ENCODE data around the gene PDP2.

The PDP2 gene, protein sequence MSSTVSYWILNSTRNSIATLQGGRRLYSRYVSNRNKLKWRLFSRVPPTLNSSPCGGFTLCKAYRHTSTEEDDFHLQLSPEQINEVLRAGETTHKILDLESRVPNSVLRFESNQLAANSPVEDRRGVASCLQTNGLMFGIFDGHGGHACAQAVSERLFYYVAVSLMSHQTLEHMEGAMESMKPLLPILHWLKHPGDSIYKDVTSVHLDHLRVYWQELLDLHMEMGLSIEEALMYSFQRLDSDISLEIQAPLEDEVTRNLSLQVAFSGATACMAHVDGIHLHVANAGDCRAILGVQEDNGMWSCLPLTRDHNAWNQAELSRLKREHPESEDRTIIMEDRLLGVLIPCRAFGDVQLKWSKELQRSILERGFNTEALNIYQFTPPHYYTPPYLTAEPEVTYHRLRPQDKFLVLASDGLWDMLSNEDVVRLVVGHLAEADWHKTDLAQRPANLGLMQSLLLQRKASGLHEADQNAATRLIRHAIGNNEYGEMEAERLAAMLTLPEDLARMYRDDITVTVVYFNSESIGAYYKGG

DNA sequence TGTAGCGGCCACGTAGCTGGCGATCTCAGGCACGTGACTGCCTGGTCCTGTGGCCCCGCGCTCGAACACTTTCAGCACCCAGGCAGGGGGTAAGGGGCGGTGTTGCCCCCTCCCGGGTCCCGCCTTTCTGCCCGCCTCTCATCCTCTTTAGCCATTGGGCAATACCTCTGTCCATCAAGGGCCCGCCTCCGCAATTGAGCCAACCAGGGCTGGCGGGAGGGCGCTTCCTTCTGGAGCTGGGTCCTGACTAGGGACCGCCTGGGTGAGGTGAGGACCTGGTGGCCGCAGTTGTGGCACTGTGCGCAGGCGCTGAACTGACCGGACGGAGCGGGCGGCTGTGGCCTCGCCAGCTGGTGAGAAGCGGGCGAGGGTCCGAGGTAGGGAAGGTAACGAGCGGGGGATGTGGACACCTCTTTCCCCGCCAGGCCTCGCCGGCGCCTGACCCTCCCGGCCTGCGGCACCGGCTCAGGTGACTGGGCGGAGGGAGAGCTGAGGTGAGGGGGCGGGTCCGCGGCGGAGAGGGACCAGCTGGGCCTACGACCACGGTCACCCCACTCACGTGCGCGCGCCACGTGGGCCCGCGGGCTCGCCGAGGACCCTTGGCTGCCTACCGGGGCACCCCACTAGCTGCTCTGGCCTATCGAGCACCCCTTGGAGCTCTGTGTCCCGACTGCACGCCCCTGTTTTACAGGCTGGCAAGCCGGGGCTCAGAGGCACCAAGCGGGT lies at the start of gene PDP2:
TSS of gene PDP2 (plus strand) at position 228 of the 726 bp plus-strand sequence. CDS start 3,770 bp downstream, outside the sequence.
- DNase-seq (ENCODE audit: low spot score) = peak; percentile 94

DNA sequence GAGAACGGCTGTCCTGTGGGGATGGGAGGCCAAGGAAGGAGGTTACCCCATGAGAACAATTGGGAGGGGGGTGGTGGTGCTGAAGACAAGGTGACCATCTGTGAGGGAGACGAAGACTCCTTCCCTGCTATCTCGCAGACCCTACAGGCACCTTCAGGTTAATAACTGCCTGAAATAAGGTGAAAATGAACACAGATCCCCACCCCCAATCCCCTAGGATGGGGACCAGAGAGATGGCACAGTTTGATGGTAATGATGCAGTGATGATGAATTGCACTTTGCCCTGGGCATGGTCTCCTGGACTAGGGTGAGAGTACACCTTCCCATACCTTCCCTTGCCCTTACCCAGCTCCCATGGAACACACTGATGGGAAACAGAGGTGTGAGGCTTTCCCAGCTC lies 48.1 kb upstream of the PDP2 start:
- DNase-seq (ENCODE audit: low spot score) = no peak

DNA sequence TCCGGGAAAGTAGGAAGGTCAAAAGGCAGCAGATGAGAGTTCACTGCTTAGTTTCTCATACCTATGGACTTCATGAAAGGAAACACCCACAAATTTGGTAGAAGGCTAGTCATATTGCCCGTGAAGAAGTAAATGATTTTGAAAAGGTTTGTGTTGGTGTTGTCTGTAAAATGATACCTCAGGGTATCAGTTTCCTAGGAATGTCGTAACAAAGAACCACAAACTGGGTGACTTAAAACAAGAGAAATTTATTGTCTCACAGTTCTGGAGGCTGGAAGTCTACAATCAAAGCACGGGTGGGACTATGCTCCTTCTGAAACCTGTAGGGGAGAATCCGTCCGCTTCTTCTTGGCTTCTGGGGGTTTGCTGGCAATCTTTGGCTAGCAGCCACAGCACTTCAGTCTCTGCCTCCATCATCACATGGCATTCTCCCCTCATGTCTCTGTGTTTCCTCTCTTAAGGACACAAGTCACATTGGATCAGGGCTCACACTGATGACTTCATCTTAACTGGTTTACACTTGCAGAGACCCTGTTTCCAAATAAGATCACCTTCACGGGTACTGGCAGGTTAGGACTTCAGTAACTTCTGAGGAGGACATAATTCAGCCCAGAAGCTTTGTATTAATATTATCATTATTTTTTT lies 47.5 kb upstream of the PDP2 start:
- no peak for DNase-seq (ENCODE audit: low spot score)

DNA sequence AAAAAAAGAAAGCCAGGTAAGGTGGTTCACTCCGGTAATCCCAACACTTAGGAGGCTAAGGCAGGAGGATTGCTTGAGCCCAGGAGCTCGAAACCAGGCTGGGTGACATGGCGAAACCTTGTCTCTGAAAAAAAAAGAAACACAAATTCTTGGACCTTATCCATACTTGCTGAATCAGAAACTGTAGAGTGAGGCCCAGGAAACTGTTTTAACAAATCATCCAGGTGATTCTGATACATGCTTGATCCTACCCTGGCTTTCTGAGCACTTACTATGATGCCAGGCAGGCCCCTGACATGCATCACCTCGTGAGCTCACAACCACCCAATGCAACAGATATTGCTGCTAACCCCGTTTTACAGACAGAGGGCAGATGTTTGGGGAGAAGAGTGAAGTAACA lies 45.6 kb upstream of the PDP2 start:
- DNase-seq (ENCODE audit: low spot score) = no peak

DNA sequence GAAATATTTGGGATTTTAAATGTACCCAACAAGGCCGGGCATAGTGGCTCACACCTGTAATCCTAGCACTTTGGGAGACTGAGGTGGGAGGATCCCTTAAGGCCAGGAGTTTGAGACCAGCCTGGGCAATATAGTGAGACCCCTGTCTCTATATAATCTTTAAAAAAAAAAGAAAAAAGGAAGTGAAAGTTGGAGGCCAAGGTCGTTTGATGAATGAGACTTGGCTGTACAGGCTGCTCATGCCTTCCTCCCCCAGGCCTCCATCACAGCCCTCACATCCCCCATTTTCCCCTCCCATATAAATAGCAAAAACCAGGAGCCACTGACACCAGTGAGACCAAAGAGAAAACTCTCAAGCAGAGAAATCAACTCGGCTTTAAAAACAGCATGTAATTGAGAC lies 39.4 kb upstream of the PDP2 start:
- no peak for DNase-seq (ENCODE audit: low spot score)

DNA sequence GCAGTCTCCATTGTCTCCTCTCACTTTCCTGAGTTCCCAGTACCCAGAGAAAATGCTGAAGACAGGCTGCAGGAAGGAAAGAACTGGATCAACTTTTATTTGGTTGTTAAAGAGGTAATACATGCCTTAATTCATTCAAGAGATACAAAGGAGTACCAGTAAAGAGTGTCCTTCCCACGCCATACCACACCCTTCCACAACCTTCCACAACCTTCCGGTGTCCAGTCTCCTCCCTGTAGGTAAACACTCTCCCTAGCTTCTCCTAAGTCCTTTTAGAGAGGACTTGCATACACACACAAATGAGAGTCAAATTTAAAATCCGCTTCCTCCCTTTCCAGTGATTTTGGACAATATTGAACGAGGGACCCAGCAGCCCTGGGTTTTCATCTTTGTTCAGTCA lies 38.9 kb upstream of the PDP2 start:
- no peak for DNase-seq (ENCODE audit: low spot score)

DNA sequence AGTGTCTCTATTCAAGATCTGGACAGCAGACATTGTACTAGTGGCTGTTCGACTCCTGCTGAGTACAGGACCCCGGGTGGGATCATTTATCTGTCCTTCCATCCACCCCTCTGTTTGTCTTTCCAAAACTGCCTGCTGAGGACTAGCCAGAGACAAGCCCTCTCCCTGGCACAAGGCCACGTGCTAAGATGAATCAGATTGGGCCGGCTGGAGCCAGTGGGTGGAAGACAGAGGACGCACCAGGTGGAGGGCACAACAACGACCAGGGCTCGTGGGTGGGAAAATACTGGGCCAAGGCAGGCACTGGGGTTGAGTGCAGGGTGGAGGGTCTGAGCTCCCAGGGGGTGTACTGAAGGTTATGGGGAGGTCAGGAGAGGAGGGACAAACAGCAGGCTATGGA lies 37.5 kb upstream of the PDP2 start:
- no peak for DNase-seq (ENCODE audit: low spot score)

DNA sequence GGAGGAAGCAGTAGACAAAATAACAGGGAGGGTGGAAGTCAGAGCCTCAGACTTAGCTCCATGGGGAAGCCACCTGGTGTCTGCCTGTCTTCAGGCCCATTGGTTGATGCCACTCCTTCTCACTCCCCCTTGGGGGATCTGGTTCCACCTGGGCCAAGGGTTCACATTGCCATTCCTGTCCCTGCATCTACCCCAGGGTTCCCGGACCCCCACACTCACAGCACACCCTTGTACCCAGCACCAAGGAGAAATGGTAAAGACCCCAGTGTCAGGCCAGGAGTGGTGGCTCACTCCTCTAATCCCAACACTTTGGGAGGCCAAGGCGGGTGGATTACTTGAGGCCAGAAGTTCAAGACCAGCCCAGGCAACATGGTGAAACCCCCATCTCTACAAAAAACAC lies 37.1 kb upstream of the PDP2 start:
- no peak for DNase-seq (ENCODE audit: low spot score)

DNA sequence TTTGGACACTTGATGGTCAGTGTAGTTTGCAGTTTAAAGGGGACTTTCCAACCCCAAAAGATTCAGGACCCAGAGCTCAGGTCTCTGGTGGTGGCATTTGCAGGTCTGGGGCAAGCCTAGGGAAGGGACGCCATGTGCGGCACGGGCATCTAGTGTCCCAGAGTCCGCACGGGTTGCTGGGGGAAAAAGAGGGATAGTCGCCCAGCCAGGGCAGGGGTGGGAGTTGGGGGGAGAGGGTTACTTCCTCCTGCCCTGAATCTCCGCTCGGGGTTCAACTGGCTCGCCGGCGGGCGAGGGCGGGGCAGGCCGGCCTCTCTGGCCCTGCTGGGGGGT lies 36.3 kb upstream of the PDP2 start:
- DNase-seq (ENCODE audit: low spot score) = no peak

DNA sequence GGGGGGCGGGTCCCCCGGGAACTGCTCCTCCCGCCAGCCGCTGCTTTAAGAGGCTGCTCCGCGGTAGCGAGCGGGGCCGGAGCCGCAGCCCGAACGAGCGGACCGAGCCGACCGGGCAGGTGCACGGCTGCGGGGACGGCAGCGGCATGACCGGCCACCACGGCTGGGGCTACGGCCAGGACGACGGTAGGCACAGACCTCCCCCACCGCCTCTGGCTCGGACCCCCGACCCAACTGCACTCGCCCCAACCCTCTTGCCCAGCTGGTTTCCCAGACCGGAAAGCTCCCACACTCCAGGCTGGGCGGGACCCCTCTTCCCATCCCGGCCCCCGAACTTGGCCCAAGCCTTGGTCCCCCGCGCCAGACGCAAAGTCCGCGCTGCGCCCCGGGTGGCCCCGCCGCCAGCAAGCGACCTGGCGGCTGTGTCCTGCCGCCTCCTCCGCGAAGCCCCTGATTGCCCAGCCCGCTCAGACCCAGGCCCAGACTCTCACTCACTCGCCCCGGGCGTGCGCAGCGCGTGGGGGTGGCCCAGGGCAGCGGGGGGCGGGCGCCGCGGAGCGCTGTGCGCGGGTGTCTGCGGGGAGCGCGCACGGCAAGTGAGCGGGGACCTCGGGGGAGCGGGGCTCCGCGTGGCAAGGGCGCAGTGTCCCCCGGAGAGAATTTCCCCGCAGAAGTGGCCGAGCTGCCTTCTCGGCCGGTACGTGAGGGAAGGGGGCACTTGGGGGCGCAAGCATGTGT lies 35.8 kb upstream of the PDP2 start, which contains the start of gene CA7:
TSS of gene CA7 (plus strand) at position 73 of the 738 bp plus-strand sequence. CDS start at position 147, 74 bp downstream.
- DNase-seq (ENCODE audit: low spot score) = no peak

DNA sequence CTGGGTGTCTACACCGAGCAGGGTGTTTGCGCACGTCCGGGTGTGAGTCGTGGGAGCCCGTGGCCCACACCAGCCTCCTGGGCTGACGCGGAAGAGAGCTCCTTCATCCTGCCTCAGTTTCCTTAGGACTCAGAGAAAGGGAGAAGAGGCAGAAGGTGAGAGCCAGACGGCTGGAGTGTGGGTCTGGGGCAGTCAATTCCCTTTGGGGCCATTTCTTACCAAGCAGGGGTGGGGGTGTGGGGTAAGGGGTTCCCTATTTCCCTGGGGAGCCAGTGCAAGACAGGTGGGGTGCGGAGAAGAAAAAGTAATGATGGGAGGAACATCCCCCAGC lies 35.3 kb upstream of the PDP2 start:
- DNase-seq (ENCODE audit: low spot score) = no peak

DNA sequence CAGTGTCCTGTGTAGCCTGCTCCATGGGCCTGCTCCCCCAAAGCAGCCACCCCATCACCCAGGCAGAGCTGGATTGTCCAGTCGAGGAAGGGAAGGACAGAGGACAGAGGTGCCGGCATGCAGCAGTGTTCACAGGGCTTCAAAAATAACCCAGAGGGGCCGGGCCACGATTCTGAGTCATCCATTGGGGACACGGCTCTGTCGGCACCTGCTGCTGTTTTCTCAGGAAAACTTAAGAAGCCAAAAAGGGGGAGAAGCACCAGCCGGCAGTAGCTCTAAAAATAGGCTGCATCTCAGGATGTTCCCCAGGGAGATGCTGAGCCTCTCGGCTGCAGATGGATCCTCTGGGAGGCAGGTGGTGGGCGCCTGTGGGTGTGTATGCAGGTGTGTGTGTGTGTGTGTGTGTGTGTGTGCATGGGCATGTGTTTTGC lies 34.5 kb upstream of the PDP2 start:
- no peak for DNase-seq (ENCODE audit: low spot score)

DNA sequence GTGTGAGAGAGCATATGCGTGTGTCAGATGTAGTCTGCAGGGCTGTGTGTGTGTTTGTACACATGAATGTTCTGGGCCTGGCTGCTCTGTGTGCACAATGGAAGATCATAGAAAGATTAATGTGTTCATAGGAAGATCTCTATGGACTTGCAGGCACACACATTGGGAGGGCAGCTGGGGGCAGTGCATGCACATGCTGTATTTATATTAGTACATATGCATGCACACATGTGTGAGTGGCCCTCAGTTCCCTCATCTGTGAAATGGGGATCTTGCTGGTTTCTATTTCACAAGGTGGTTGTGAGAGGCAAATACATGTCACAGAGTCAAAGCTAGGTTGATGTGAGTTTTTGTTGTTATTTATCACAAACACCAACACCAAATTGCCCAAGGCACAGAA lies 34.0 kb upstream of the PDP2 start:
- DNase-seq (ENCODE audit: low spot score) = no peak

DNA sequence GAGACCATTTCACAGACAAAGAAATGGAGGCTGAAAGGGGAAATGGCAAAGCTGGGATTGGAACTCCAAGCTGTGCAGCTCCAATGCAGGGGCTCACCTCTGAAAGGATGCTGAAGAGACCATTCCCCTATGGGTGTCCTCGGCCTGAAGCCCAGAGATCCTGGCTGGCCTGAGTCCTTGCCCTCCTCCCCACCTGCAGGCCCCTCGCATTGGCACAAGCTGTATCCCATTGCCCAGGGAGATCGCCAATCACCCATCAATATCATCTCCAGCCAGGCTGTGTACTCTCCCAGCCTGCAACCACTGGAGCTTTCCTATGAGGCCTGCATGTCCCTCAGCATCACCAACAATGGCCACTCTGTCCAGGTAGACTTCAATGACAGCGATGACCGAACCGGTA lies 33.5 kb upstream of the PDP2 start:
- no peak for DNase-seq (ENCODE audit: low spot score)

DNA sequence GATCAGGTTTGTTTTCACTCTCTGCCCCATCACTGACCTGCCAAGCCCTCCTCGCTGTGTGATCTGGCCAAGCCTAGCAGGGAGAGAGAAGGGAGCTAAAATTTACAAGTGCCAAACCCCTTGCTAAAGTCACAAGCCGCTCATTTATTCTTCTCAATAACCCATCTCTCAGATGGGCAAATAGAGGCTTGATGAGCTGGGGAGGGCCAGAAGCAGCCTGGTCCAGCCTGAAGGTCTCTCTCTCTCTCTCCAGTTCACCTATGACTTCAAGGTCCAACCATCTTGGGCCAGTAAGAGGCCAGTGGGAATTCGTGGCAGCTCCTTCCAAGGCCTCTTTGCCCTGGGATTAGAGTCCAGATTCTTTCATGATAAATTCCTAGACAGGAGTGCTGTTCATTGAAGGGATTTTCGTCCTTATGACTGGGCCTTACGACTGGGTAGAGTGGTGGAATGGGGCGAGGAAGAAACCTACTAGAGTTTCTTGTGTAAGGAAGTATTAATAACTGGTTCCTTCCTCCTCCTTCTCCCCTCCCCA lies 32.7 kb upstream of the PDP2 start:
- DNase-seq (ENCODE audit: low spot score) = no peak

DNA sequence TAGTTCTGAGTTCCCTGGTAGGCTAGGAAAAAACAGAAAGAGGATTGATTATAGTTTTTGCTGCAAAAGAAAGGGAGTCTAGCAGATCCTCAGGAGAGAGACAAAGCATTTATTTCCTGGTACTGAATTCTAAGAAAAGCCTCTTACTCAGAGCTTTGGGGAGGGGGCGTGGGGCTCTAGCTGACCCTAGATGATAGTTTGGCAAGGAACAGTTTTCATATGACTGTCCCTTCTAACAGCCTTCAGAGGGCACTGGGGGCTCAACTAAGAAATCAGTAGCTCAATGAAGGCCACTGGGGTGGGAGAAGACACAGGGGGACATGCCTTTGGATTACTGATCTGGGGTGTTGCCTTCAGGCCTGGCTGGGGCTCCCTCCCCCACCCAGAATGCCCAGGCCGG lies 32.1 kb upstream of the PDP2 start:
- no peak for DNase-seq (ENCODE audit: low spot score)

DNA sequence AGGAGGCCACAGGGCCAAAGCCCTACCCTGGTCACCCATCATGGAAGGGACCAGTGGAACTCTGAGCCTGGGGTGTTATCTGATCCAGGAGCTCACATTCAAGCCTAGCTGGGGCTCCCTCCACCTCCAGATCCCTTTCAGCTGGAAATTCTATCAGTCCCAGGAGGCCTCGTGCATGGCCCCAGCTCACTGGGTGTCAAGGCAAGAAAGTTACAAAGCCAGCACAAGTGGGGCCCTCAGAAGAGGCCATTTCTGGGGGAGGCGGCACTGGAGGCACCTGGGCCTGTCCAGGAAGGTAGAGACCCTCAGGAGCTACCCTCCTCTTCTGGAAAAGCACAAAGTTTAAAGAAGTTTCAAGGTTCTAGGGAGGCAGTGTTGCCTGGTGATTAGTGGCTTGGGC lies 31.3 kb upstream of the PDP2 start:
- DNase-seq (ENCODE audit: low spot score) = no peak

DNA sequence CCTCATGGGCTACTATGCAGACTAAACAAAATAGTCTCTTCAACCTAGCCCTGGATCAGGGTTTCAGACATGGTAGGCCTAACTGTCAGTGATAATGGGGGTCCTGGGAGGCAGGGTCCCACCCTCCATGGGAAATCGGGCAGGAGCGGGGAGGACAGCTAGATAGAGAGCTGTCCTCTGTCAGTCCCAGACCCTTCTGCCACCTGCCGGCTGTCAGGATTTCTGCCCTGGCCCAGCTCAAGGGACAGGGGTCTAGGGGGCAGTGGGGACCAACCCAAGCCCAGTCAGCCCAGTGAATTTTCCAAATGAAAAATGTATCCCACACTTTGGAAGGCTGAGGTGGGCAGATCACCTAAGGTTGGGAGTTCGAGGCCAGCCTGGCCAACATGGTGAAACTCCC lies 30.8 kb upstream of the PDP2 start:
- no peak for DNase-seq (ENCODE audit: low spot score)

DNA sequence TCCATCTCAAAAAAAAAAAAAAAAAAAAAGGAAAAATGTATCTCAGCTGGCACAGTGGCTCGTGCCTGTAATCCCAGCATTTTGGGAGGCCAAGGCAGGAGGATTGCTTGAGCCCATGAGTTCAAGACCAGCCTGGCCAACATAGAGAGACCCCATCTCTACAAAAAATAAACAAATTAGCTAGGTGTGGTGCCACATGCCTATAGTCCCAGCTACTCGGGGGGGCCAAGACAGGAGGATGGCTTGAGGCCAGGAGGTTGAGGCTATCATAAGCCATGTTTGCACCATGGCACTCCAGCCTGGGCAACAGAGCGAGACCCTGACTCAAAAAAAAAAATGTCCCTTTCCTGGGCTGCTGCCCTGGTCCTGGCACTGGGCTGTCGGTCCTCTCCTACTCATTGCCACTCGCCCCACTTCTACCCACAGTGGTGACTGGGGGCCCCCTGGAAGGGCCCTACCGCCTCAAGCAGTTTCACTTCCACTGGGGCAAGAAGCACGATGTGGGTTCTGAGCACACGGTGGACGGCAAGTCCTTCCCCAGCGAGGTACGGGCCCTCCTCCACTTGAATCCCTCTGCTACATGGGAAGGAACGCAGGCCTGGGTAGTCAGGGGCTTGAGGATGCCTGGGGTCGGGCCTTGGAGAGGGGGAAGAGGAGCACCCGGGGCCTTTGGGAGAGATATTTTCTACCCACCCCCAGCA lies 30.1 kb upstream of the PDP2 start:
- no peak for DNase-seq (ENCODE audit: low spot score)

DNA sequence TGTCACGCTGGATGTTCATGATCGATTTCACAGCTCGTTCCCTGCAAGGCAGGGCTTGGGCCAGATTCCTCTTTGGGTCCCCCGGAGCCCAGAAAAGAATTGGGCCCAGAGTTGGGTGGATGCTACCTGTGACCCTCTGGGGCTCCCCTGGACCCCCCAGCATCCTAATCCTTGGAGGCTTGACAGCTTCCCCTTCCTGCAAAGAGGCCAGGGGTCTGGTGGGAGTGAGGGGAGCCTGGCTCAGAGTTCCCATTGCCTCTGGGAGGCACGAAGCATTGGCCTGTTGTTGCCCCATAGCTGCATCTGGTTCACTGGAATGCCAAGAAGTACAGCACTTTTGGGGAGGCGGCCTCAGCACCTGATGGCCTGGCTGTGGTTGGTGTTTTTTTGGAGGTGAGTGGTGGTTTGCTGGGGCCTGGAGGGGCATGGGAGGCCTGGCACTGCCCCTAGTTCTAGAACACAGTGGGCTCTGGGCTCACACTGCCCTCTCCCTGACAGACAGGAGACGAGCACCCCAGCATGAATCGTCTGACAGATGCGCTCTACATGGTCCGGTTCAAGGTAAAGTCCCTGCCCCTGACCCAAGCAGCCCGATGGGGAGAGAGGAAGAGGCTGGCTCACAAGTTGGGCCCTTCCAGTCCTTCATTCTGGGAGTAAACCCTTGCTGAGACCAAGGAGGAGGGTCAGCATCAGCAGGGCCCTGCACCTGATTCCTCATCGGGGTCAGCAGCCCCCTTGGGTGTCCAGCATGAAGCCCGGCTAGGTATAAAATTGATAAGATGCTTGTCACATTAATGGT lies 28.9 kb upstream of the PDP2 start:
- no peak for DNase-seq (ENCODE audit: low spot score)

All from germinal center (tissue), 1 donor.